MCF 10A (cell line): ENCODE data around the gene WNT1. TPM values are rescaled to one million over a fixed set of nuclear protein-coding genes. Genes with fewer than 3 reads are reported as not detected.

Experiments used
- BruUV-seq: library from RNA; stranded (reverse); fragments of 400-500 nt; replicated peaks from 2 replicates; lab custom pipeline; 2021; lab: Mats Ljungman, UMichigan
- CTCF ChIA-PET: fragments of 300-600 bp; sonication (Branson Sonifier 250); formaldehyde crosslinking; extraction: SDS; loops from one replicate; lab custom pipeline; 2021; ENCODE audit warnings: antibody characterized with exemption, inconsistent platforms; lab: Yijun Ruan, JAX
- POLR2A ChIA-PET: fragments of 300-600, 350-650 bp; sonication (Branson Sonifier 250); formaldehyde crosslinking; extraction: SDS; loops from one replicate; lab custom pipeline; 2020; ENCODE audit warnings: antibody characterized with exemption, inconsistent platforms; lab: Yijun Ruan, JAX
- DNase-seq: peaks from one replicate; pipeline ENCODE4 v3.0.0-alpha.2; 2018; ENCODE audit not compliant: unreplicated experiment
- H3K27ac Mint-ChIP-seq: one replicate; pipeline ENCODE4 v1.8.0; 2022; ENCODE audit warnings: mild to moderate bottlenecking, low read depth, mixed read lengths; ENCODE audit not compliant: unreplicated experiment
- H3K27me3 Mint-ChIP-seq: one replicate; pipeline ENCODE4 v1.8.0; 2022; ENCODE audit warnings: mixed read lengths; ENCODE audit not compliant: insufficient read depth, unreplicated experiment
- H3K36me3 Mint-ChIP-seq: one replicate; pipeline ENCODE4 v1.8.0; 2022; ENCODE audit warnings: mild to moderate bottlenecking, moderate library complexity, mixed read lengths; ENCODE audit not compliant: insufficient read depth, unreplicated experiment
- H3K4me1 Mint-ChIP-seq: one replicate; pipeline ENCODE4 v1.8.0; 2022; ENCODE audit warnings: mixed read lengths; ENCODE audit not compliant: insufficient read depth, unreplicated experiment
- H3K4me3 Mint-ChIP-seq: one replicate; pipeline ENCODE4 v1.8.0; 2022; ENCODE audit warnings: mild to moderate bottlenecking, moderate library complexity, mixed read lengths; ENCODE audit not compliant: unreplicated experiment
- H3K9me3 Mint-ChIP-seq: one replicate; pipeline ENCODE4 v1.8.0; 2022; ENCODE audit warnings: mixed read lengths; ENCODE audit not compliant: unreplicated experiment
- CTCF ChIP-seq: fragments of 200-600 bp; IDR thresholded peaks from one replicate; pipeline ENCODE4 v1.8.0; 2022; ENCODE audit warnings: antibody characterized with exemption, mild to moderate bottlenecking; ENCODE audit not compliant: unreplicated experiment
- intact Hi-C: fragments of 100-400 bp; cut with micrococcal nuclease; formaldehyde crosslinking; loops from 2 replicates; pipeline ENCODE4 v1.14.1; 2022
- total RNA-seq: library from RNA; stranded (reverse); gene quantifications from 2 replicates; pipeline ENCODE4 v1.2.3, GENCODE V29; 2022

Gene WNT1
- total RNA-seq, 1 experiment from 2014 or later, result not detected

DNA sequence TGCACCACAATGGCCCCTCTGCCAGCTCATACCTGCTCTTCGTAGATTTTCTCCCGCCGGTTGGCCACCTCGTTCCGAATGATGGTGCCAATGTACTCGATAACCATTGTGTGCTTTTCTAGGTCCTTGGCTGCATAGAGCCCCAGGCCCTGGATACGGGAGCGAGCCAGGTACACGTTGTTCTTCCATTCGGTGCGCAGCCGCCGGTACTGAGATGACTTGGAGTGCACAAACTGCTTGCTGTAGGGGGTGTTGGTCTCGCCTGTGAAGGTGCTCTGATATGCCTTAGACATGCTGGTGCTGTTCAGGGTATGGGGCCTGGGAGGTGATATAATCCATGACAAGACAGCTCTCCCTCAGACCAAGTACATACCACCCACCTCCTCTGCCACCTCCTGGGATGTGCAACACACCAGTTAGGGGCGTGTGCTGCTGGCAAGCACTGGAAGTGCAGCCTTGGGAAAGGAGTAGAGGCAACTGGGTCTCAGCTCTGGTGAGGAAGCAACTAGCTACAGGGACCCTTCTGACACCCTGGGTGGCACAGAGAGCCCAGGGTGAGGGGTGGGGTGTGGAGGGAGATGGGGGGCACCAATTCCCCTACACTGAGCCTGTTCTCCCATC lies 44.5 kb downstream of the WNT1 start:
- peaks cover 61% of the 10 kb centered on the region for H3K36me3 Mint-ChIP-seq
- no TSS peak for BruUV-seq

GRCh38 chr12:49023812-49024211 lies 45.7 kb downstream of the WNT1 start:
- H3K36me3 Mint-ChIP-seq, result peaks cover 72% of the 10 kb centered on the region
- peaks cover 3% of the 10 kb centered on the region for H3K4me1 Mint-ChIP-seq
- H3K27me3 Mint-ChIP-seq, result no peaks in the 10 kb centered on the region
- H3K4me3 Mint-ChIP-seq, result no peak overlapping the region
- intact Hi-C loops, result no loop called here
- no peak for TF ChIP-seq CTCF
- no TSS peak for BruUV-seq
- ChIA-PET POLR2A (interaction anchor here (1.8 kb wide), 1 partner anchor 10 kb away, joined by 4 read pairs; no protein-coding TSS in a partner anchor), CTCF (interaction anchor here (1.4 kb wide), 1 partner anchor 35 kb away, joined by 4 read pairs; no protein-coding TSS in a partner anchor)
- no peak overlapping the region for H3K27ac Mint-ChIP-seq
- H3K9me3 Mint-ChIP-seq, result no peaks in the 10 kb centered on the region
- no peak for DNase-seq

More for the DNA sequence above, 44.5 kb downstream of the WNT1 start:
- no peak for TF ChIP-seq CTCF
- no peak for DNase-seq
- H3K27ac Mint-ChIP-seq, result no peak overlapping the region
- CTCF ChIA-PET, result interaction anchor here (1.4 kb wide), 1 partner anchor 34 kb away, joined by 4 read pairs; no protein-coding TSS in a partner anchor
- intact Hi-C loops, result no loop called here
- no peaks in the 10 kb centered on the region for H3K9me3 Mint-ChIP-seq
- no peak overlapping the region for H3K4me3 Mint-ChIP-seq
- POLR2A ChIA-PET, result interaction anchor here (0.7 kb wide), 1 partner anchor 16 kb away, joined by 3 read pairs; no protein-coding TSS in a partner anchor
- H3K4me1 Mint-ChIP-seq, result peaks cover 3% of the 10 kb centered on the region
- H3K27me3 Mint-ChIP-seq, result no peaks in the 10 kb centered on the region

DNA sequence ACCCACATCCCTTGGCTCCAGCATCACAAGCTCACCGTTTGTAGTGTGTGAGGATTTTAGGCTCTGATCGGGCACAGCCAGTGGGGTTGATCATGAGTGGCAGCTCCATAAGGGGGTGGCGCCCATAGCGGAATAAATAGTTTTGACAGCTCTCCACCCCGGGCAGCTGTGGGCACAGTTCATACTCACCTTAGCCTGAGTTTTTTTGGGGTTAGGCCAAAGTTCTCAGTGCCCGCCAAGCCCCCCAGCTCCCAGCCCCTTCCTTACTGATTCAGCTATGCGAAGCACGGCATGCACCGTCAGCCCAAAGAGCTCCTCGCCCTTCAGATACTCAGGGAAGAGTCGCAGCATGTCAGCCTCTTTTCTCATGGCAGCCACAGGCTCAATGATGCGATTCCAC lies 46.4 kb downstream of the WNT1 start:
- CTCF ChIA-PET, result no interaction called here
- no peak for DNase-seq
- Mint-ChIP-seq H3K4me1 (peaks cover 3% of the 10 kb centered on the region), H3K36me3 (peaks cover 79% of the 10 kb centered on the region), H3K27ac (no peak overlapping the region), H3K9me3 (no peaks in the 10 kb centered on the region), H3K27me3 (no peaks in the 10 kb centered on the region), H3K4me3 (no peak overlapping the region)
- TF ChIP-seq CTCF, result no peak
- intact Hi-C loops, result no loop called here
- POLR2A ChIA-PET, result interaction anchor here (1.8 kb wide), 1 partner anchor 11 kb away, joined by 4 read pairs; no protein-coding TSS in a partner anchor
- no TSS peak for BruUV-seq

GRCh38 chr12:49025463-49025862 lies 47.3 kb downstream of the WNT1 start:
- BruUV-seq, result no TSS peak

More at GRCh38 chr12:49025463-49025862, 47.3 kb downstream of the WNT1 start:
- ChIA-PET POLR2A (no interaction called here), CTCF (interaction anchor here (1.0 kb wide), 1 partner anchor 37 kb away, joined by 4 read pairs; no protein-coding TSS in a partner anchor)
- peaks cover 87% of the 10 kb centered on the region for H3K36me3 Mint-ChIP-seq
- intact Hi-C loops, result no loop called here
- no peak overlapping the region for H3K4me3 Mint-ChIP-seq
- H3K4me1 Mint-ChIP-seq, result no peaks in the 10 kb centered on the region
- DNase-seq, result no peak
- no peak overlapping the region for H3K27ac Mint-ChIP-seq
- H3K27me3 Mint-ChIP-seq, result no peaks in the 10 kb centered on the region
- H3K9me3 Mint-ChIP-seq, result no peaks in the 10 kb centered on the region
- no peak for TF ChIP-seq CTCF
